Neural cell (in vitro differentiated cells): ENCODE results near the gene CLDN2. TPM values are rescaled to one million over a fixed set of nuclear protein-coding genes. Genes with fewer than 3 reads are reported as not detected.
A peak's percentile ranks its signal among the peaks of the same experiment; 100 is the strongest.

Experiments used
- H2AFZ ChIP-seq: fragments of 200-600, 300-800 bp; sonication (generic), shearing (Covaris generic); 2 replicates; pipeline ENCODE4 v1.6.0; 2014; ENCODE audit warnings: low read depth, mild to moderate bottlenecking, antibody characterized with exemption, low read length, moderate library complexity
- H3F3A ChIP-seq: fragments of 200-600 bp; shearing (Covaris generic); 2 replicates; pipeline ENCODE4 v1.6.1; 2016; ENCODE audit warnings: mild to moderate bottlenecking, moderate library complexity, mixed read lengths, antibody characterized with exemption, low read length; ENCODE audit not compliant: insufficient read depth, poor library complexity, severe bottlenecking
- H3K27ac ChIP-seq: fragments of 200-600, 300-800 bp; sonication (generic), shearing (Covaris generic); 2 replicates; pipeline ENCODE4 v1.5.1; 2014; ENCODE audit warnings: mild to moderate bottlenecking, low read length, moderate library complexity
- H3K27me3 ChIP-seq: fragments of 300-800, 200-600 bp; sonication (generic), shearing (Covaris generic); 2 replicates; pipeline ENCODE4 v1.6.0; 2014; ENCODE audit warnings: mild to moderate bottlenecking, low read depth, low read length, moderate library complexity; ENCODE audit not compliant: insufficient read depth
- H3K36me3 ChIP-seq: fragments of 300-800, 200-600 bp; sonication (generic), shearing (Covaris generic); 2 replicates; pipeline ENCODE4 v1.5.1; 2014; ENCODE audit warnings: mild to moderate bottlenecking, antibody characterized with exemption, low read length, moderate library complexity; ENCODE audit not compliant: insufficient read depth
- H3K4me2 ChIP-seq: fragments of 300-800, 200-600 bp; sonication (generic), shearing (Covaris generic); 2 replicates; pipeline ENCODE4 v1.6.0; 2014; ENCODE audit warnings: mild to moderate bottlenecking, low read length
- H3K4me3 ChIP-seq: fragments of 300-800, 200-600 bp; sonication (generic), shearing (Covaris generic); 2 replicates; pipeline ENCODE4 v1.5.1; 2014; ENCODE audit warnings: mild to moderate bottlenecking, low read length, moderate library complexity
- H3K79me2 ChIP-seq: fragments of 200-600 bp; shearing (Covaris generic); replicated peaks from 2 replicates; pipeline ENCODE4 v1.6.0; 2014; ENCODE audit warnings: mild to moderate bottlenecking, low read length, moderate library complexity; ENCODE audit not compliant: insufficient read depth
- H3K9ac ChIP-seq: fragments of 300-800, 200-600 bp; sonication (generic), shearing (Covaris generic); 2 replicates; pipeline ENCODE4 v1.6.1; 2016; ENCODE audit warnings: mild to moderate bottlenecking, low read length, mixed read lengths
- H3K9me2 ChIP-seq: fragments of 200-600 bp; shearing (Covaris generic); 2 replicates; pipeline ENCODE4 v1.6.1; 2016; ENCODE audit warnings: mild to moderate bottlenecking, low read length, mixed read lengths; ENCODE audit not compliant: insufficient read depth
- H3K9me3 ChIP-seq: fragments of 200-600, 300-800 bp; sonication (generic), shearing (Covaris generic); 2 replicates; pipeline ENCODE4 v1.6.1; 2016; ENCODE audit warnings: mild to moderate bottlenecking, mixed run types, low read length, moderate library complexity, mixed read lengths
- H4K20me1 ChIP-seq: fragments of 200-600 bp; shearing (Covaris generic); 2 replicates; pipeline ENCODE4 v1.6.1; 2016; ENCODE audit warnings: mild to moderate bottlenecking, mixed run types; ENCODE audit not compliant: insufficient read depth
- CTCF ChIP-seq: fragments of 450-650 bp; IDR thresholded peaks from 2 replicates; pipeline ENCODE4 v1.5.1; 2014; ENCODE audit warnings: antibody characterized with exemption, mild to moderate bottlenecking, moderate library complexity; ENCODE audit not compliant: poor library complexity, severe bottlenecking
- EP300 ChIP-seq: fragments of 450-650 bp; conservative IDR thresholded peaks from 2 replicates; pipeline ENCODE4 v1.6.1; 2014; ENCODE audit warnings: antibody characterized with exemption, mild to moderate bottlenecking, moderate library complexity; ENCODE audit not compliant: poor library complexity, severe bottlenecking
- EZH2 ChIP-seq: fragments of 200-600, 300-800 bp; shearing (Covaris generic), sonication (generic); IDR thresholded peaks from 2 replicates; pipeline ENCODE4 v1.6.1; 2014; ENCODE audit warnings: antibody characterized with exemption, low read length, borderline replicate concordance, mild to moderate bottlenecking; ENCODE audit not compliant: insufficient read depth, poor library complexity, severe bottlenecking
- MXI1 ChIP-seq: fragments of 450-650 bp; conservative IDR thresholded peaks from 2 replicates; pipeline ENCODE4 v1.6.1; 2014; ENCODE audit warnings: antibody characterized with exemption, mild to moderate bottlenecking; ENCODE audit not compliant: poor library complexity, severe bottlenecking
- POLR2AphosphoS5 ChIP-seq: IDR thresholded peaks from 2 replicates; pipeline ENCODE4 v1.6.1; 2012
- RAD21 ChIP-seq: fragments of 450-650 bp; conservative IDR thresholded peaks from 2 replicates; pipeline ENCODE4 v1.6.1; 2014; ENCODE audit warnings: antibody characterized with exemption, mild to moderate bottlenecking, moderate library complexity
- REST ChIP-seq: IDR thresholded peaks from 2 replicates; pipeline ENCODE4 v1.6.1; 2012; ENCODE audit warnings: borderline replicate concordance
- SMC3 ChIP-seq: fragments of 450-650 bp; conservative IDR thresholded peaks from 2 replicates; pipeline ENCODE4 v1.6.1; 2014; ENCODE audit warnings: antibody characterized with exemption, mild to moderate bottlenecking, moderate library complexity; ENCODE audit not compliant: poor library complexity
- TAF1 ChIP-seq: IDR thresholded peaks from 2 replicates; pipeline ENCODE4 v1.6.1; 2012; ENCODE audit warnings: low read depth
- polyA plus RNA-seq: library from polyadenylated mRNA; depleted of rRNA; stranded (reverse); fragments of >200 nt; gene quantifications from 2 replicates; pipeline ENCODE4 v1.2.3, GENCODE V29; 2014

CLDN2 gene
- polyA plus RNA-seq, 1 donor from 2014 or later = not detected

GRCh38 chrX:106952538-106952937 lies 32.3 kb downstream of the CLDN2 start:
- Histone ChIP-seq H3K27ac (no peak overlapping the region), H3K9me2 (no peaks in the 10 kb centered on the region), H3K27me3 (no peaks in the 10 kb centered on the region), H3K4me2 (no peak overlapping the region), H3K4me3 (no peak overlapping the region), H3K9ac (no peak overlapping the region), H3F3A (no peaks in the 10 kb centered on the region), H3K9me3 (no peaks in the 10 kb centered on the region), H3K36me3 (no peaks in the 10 kb centered on the region), H4K20me1 (no peaks in the 10 kb centered on the region), H2AFZ (no peak overlapping the region), H3K79me2 (no peaks in the 10 kb centered on the region)
- TF ChIP-seq EP300 = no peak
- no peak for TF ChIP-seq MXI1
- TF ChIP-seq SMC3 = no peak
- no peak for TF ChIP-seq POLR2AphosphoS5
- no peak for TF ChIP-seq REST

GRCh38 chrX:106952988-106953387 lies 32.8 kb downstream of the CLDN2 start:
- no peak overlapping the region for H3K4me3 ChIP-seq
- no peaks in the 10 kb centered on the region for H3K9me2 ChIP-seq
- no peaks in the 10 kb centered on the region for H3K36me3 ChIP-seq
- no peak overlapping the region for H3K4me2 ChIP-seq
- H3K79me2 ChIP-seq = no peaks in the 10 kb centered on the region
- H3K9me3 ChIP-seq = no peaks in the 10 kb centered on the region
- TF ChIP-seq SMC3 (peak; percentile 60), POLR2AphosphoS5 (no peak), MXI1 (no peak), CTCF (peak; percentile 53), EZH2 (no peak), RAD21 (peak; percentile 48), TAF1 (no peak), EP300 (no peak)
- H2AFZ ChIP-seq = no peak overlapping the region
- H3K27ac ChIP-seq = no peak overlapping the region
- H3K9ac ChIP-seq = no peak overlapping the region
- H3K27me3 ChIP-seq = no peaks in the 10 kb centered on the region
- no peaks in the 10 kb centered on the region for H4K20me1 ChIP-seq
- H3F3A ChIP-seq = no peaks in the 10 kb centered on the region

- no peak overlapping the region for H3K4me2 ChIP-seq
- H3K9me2 ChIP-seq = no peaks in the 10 kb centered on the region
- H2AFZ ChIP-seq = no peak overlapping the region
- no peak overlapping the region for H3K27ac ChIP-seq
- H3K79me2 ChIP-seq = no peaks in the 10 kb centered on the region
- H3K36me3 ChIP-seq = no peaks in the 10 kb centered on the region
- H3K9ac ChIP-seq = no peak overlapping the region
- no peaks in the 10 kb centered on the region for H3K9me3 ChIP-seq
- H4K20me1 ChIP-seq = no peaks in the 10 kb centered on the region
- no peaks in the 10 kb centered on the region for H3K27me3 ChIP-seq
- no peak overlapping the region for H3K4me3 ChIP-seq
- no peaks in the 10 kb centered on the region for H3F3A ChIP-seq
- TF ChIP-seq SMC3 (no peak), RAD21 (no peak), EZH2 (no peak), MXI1 (no peak)
These were observed 33.8 kb downstream of the CLDN2 start for GRCh38 chrX:106954041-106954440.
